Subcutaneous adipose tissue (tissue), 4 donors: ENCODE data around the gene TUBGCP6. TPM values are rescaled to one million over a fixed set of nuclear protein-coding genes. Genes with fewer than 3 reads are reported as not detected.

Source experiments
- CTCF ChIP-seq: fragments of 450-650 bp; IDR thresholded peaks from one replicate; pipeline ENCODE4 v1.5.1; 2016; ENCODE audit warnings: low read depth, mild to moderate bottlenecking, control low read depth, antibody characterized with exemption, moderate library complexity
- total RNA-seq, 4 donors: library from RNA; depleted of rRNA; stranded (reverse); fragments of >200 nt; gene quantifications; one replicate each; pipeline ENCODE4 v1.1.0, GENCODE V29; 2016

The TUBGCP6 gene
- total RNA-seq, 4 donors from 2014 or later: 21.1 to 60.3 (median 25.6) TPM

GRCh38 chr22:50190182-50190940 is 54.5 kb downstream of the TUBGCP6 start:
- TF ChIP-seq CTCF: no peak

DNA sequence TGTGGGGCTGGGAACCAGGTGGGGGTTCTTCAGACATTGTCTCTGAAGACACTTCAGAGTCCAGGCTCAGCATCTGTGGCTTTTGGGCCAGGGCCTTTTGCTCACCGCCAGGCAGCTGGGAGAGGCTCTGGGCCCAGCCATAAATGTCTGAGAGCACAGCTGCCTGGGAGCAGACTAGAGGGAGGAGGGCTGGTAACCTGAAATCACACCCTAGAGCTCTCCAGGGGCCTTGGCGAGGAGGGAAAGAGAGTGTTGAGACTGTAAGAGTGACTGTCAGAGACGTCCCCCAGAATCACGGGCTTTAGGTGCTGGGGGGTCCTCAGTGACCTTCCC is 55.0 kb downstream of the TUBGCP6 start:
- TF ChIP-seq CTCF: no peak

DNA sequence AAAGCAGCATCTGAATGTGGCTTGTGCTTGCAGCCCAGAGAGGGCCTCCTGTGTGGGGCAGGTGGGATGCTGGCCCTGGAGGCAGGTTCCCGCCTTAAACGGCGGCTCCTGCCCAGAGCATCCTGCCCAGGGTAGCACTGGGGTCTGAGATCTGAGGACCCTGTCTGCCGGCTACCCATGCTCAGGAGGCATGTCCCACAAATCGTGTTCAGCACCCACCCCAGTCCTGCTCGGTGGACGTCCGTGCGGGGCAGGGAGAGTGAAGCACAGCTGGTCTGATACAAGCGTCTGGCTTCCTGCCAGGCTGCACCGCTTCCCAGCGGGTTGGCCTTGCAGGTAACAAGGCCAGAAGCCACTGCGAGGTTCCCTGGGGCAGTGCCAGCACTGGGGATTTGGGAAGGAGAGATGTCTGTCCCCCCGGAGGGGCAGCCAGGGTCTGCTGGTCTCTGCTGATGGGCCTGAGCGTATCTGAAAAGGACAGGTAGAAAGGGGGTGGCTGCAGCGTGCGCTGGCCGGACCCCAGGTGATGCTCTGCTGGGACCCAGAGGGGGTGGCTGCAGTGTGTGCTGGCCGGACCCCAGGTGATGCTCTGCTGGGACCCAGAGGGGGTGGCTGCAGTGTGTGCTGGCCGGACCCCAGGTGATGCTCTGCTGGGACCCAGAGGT is 55.5 kb downstream of the TUBGCP6 start:
- no peak for TF ChIP-seq CTCF

DNA sequence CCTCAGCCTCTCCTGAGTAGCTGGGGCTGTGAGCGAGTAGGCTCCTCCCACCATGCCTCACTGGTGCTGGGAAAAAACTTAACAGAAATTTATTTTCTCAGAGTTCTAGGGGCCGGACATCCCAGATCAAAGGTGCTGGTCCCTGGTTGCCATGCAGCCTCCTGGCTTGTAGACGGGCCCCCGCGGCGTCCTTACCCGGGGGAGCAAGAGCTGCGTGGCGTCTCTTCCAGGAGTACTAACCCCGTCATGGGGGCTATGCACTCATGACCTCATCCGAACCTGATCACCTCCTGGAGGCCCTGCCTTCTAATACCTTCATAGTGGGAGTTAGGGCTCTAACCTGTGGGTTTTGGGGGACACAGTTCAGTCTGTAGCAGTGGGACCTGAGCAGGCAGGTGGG is 56.5 kb downstream of the TUBGCP6 start:
- no peak for TF ChIP-seq CTCF

DNA sequence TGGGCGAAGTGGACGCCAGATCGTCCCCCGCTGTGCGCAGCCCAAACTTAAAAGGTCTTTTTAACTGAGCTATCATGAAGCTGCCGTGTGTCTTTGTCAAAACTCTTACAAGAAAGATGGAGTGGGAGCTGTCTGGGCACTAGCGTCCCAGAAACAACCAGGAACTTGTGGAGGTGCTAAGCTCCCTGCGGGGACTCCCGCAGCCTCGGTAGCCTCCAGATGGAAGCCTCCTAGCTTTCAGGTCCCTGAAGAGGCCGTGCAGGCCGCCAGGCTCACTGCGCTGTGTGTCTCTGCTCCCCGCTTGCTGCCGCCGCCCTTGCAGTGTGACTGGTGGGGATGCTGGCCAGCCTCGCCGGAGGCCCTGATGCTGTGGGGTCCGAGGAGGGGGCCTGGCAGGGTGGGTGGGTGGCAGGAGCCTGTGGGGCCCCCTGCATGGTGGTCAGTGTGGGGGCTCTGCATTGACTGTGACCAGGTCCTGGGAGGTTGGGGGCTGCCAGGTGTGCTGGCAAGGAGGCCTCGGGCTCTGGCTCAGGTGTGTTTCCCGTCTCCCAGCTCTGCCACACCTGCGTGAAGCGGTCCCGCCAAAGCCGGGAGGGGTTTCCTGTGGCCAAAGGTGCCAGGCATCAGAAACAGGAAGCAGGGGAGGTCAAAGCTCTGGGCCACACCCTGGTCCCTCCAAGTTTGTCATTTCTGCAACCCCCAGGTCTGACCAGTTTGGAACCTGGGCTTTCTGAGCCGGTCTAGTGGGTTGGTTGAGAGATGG is 57.9 kb downstream of the TUBGCP6 start:
- TF ChIP-seq CTCF: no peak

DNA sequence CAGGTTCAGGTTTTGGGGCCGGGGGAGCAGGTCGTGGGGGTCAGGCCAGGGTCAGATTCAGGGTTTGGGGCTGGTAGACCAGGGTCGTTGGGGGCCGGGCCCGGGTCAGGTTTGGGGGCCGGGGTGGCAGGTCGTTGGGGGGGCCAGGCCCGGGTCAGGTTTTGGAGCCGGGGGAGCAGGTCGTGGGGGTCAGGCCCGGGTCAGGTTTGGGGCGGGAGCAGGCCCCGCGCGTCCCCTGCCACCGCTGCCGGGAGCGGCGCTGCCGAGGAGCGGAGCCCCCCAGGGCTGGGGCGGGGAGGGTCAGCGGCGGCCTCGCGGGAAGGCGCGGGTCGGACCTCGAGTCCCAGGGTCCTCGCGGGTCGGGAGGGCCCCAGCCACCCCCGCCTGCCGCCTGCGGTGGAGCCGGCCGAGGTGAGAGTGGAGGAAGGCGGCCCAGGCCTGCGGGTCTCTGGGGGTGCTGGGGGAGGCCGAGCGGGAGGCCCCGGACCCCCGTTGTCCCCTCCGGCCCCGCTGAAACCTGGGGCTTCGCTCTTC is 58.6 kb downstream of the TUBGCP6 start:
- no peak for TF ChIP-seq CTCF
